Ishikawa (cell line): ENCODE measurements around the gene DSC2.
"Not testable (repeated sequence)": the region's sequence is repeated elsewhere in the genome, so short reads cannot be mapped to it uniquely, and the experiment has no call there.

Experiments
- EP300 ChIP-seq: IDR thresholded peaks from 2 replicates; pipeline ENCODE4 v1.6.1; 2012; ENCODE audit warnings: borderline replicate concordance
- RAD21 ChIP-seq: IDR thresholded peaks from 2 replicates; pipeline ENCODE4 v1.6.1; 2012; ENCODE audit warnings: low read depth
- TAF1 ChIP-seq: IDR thresholded peaks from 2 replicates; pipeline ENCODE4 v1.6.1; 2012; ENCODE audit warnings: low read depth, mild to moderate bottlenecking
- TF ChIP-seq, protein P1 (sequence below): IDR thresholded peaks from 2 replicates; pipeline ENCODE4 v1.6.1; 2012

DNA sequence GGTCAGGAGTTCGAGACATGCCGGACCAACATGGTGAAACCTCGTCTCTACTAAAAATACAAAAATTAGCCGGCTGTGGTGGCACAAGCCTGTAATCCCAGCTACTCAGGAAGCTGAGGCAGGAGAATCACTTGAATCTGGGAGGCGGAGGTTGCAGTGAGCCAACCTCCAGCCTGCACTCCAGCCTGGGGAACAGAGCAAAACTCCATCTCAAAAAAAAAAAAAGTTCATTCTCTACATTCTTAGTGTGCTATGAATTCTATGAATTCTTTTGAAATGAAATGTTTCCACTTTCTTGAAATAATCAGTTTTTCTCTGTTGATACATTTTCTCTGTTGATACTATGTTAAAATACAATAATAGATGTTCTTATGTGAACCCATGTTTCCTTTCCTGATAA is 64.5 kb downstream of the DSC2 start:
- TF ChIP-seq, protein P1, sequence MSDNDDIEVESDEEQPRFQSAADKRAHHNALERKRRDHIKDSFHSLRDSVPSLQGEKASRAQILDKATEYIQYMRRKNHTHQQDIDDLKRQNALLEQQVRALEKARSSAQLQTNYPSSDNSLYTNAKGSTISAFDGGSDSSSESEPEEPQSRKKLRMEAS, result not testable (repeated sequence)
- TF ChIP-seq TAF1, RAD21, EP300: not testable (repeated sequence)
